Activated CD4-positive, alpha-beta T cell treated with anti-CD3 and anti-CD28 coated beads, Interleukin-2, amount 50 U/mL, for 48 hours (primary cell): ENCODE results near the gene REEP1.

ENCODE experiments used
- DNase-seq, 2 experiments: peaks; one replicate each; pipeline ENCODE4 v3.0.0-alpha.2; 2020

REEP1 gene

GRCh38 chr2:86304416-86304815, 33.0 kb downstream of the REEP1 start:
- no peak for DNase-seq

DNA sequence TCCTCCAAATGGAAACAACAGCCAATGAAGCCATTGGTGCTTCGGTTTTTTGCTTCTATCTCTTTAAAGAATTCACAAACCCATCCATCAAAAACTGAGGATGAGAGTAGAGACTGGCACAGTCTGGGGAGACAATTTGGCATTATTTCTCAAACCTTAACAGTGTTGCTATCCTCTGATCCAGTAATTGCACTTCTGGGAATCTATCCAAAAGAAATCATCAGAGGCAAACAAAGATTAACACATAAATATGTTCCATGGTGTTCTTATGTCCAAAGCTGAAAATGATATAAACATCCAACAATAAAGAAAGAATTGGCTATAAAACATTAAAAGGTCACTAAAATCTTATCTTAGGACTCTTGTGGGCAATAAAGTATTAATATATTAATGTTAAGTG, 35.1 kb downstream of the REEP1 start:
- no peak for DNase-seq

DNA sequence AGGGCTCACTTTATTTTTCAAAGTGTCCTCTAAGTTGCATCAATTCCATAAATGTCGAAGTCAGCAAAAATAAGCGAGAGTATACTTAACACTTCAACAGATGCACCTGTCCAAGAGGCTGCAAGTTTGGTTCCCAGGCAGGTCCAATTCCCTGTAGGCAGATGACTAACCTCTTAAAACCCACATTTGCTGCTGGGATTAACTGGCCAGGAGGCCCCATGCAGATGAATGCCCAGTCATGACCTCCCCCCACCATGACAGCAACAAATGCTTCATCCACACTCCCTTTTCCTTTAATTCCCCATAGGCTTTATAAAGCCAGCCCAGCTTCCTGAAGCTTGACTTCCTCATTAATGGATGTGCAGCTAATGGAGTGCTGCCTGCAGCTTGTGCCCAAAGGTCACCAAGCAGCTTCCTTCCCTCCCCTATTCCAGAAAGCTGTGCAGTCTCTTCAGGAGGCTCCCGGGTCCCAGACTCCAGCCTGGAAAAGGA, 35.7 kb downstream of the REEP1 start:
- no peak for DNase-seq

- no peak for DNase-seq
Measured at GRCh38 chr2:86301009-86301408, 36.4 kb downstream of the REEP1 start.

- DNase-seq, result no peak
Measured at GRCh38 chr2:86300496-86300895, 36.9 kb downstream of the REEP1 start.

DNA sequence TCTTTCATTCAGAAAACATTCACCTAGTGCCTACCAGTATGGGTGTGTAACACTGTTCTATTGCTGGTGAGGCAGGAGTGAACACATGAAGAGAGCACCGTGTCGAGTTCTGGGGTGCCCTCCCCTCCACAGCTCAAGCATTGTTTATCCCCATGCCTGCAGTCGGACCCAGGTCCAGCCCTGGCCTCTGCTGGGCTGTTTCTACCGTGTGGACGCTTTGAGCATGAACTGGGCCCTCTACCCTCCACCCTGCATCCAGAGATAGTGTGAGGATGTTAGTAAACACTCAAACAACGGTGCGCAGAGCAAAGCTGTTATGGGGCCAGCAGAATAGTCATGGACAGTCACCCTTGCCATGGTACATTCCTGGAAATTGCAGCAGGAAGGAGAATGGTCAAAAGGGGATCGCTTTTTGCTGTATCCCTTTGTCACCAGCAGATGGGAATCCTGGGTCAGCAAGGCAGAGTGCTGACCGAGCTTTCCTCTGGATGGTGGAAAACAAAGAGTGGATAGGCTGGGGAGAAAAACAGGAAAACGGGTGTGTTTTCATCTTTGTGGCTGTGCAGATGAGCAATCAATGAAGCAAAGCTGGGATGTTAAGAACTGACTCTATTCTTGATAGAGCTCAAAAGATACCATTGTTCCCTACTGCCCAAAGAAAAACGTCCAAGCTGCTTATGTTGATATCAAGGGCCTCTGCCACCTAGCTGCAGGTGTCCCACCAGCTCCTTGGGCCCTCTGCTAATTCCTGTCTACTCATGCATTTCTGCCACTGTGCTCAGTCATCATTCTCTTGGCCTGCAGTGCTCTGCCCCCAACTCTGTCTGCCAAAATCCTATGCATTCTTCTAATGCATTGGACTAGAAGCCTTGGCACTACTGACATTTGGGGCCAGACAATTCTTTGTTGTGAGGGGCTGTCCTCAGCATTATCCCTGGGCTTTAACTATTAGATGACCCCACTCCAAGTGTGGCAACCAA, 38.7 kb downstream of the REEP1 start:
- no peak for DNase-seq

GRCh38 chr2:86297382-86298147, 39.9 kb downstream of the REEP1 start:
- peak in 1 of 2 experiments; percentile 16 for DNase-seq

GRCh38 chr2:86296947-86297346, 40.5 kb downstream of the REEP1 start:
- DNase-seq, result no peak

DNA sequence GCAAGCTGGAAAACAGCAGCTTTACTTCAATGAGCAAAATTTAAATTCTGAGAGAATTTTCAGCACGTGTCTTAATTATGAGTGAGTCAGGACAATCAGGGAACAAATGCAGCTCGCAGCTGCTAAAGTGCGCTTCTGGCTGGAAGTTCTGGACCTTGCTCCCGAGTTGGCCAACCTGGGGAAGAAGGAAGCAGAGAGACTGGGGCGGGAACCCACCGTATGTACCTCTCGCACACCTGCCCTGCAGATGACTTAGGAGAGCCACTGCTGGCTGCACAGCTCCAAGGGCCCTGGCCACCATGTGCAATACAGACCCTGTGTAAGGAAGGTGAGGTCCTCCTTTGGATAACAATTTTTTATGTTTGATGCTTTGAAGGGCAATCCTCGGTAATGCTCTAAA, 42.4 kb downstream of the REEP1 start:
- DNase-seq, result no peak

GRCh38 chr2:86293612-86294011, 43.8 kb downstream of the REEP1 start:
- DNase-seq, result no peak

DNA sequence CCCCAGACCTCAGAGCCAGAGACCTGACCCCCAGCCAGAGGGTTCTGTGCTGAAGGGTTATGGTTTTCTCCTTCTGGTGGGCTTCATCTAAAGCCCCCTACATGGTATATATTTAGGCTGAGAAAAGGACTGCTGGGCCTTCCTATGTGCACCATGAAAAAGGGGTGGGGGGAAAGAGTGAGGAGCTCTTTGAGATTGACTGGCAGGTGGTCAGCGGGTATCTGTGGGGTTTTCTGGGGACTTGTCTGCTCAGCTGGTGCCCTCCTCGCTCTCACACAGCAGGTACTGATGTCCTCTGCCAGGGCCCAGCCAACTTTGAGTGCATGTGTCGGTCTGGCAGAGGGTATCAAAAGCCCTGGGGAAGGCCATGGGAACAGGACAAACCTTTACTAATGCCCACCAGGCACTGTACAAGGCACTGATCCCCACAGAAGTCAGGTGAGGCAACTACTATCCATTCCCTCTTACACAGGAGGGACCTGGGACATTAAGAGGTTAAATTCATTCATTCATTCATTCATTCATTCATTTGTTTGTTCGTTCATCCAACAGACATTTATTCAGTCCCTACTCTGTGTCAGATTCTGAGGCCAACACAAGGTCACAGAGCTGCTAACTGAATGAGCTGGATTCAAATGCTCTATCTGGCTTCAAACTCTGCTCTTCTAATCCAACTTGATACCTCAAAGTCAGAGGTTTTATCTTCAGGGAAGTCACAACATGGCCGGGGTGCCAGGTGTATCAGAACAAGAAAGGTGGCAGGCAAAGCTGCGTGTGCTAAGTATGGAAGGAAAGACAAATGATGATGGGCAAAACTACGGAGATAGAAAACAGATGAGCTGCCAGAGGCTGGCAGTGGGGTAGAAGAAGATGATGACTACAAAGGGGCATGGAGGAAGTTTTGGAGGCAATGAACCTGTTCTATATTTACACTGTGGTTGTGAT, 44.6 kb downstream of the REEP1 start:
- DNase-seq, result no peak

DNA sequence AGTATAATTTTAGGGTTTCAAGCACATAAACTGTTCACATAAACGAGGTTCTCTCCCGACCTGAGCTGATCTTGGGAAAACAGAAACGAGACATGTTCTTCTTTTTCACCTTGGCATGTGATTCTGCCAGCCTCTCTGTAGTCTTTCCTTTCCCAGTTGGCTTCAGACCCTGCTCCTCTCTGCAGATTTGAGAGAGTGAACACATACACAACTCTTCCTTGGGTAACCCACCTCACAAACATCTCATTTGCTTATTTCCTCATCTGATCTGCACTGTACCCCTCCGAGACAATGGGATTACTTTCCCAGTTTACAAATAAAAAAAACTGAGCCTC, 46.1 kb downstream of the REEP1 start:
- no peak for DNase-seq

DNA sequence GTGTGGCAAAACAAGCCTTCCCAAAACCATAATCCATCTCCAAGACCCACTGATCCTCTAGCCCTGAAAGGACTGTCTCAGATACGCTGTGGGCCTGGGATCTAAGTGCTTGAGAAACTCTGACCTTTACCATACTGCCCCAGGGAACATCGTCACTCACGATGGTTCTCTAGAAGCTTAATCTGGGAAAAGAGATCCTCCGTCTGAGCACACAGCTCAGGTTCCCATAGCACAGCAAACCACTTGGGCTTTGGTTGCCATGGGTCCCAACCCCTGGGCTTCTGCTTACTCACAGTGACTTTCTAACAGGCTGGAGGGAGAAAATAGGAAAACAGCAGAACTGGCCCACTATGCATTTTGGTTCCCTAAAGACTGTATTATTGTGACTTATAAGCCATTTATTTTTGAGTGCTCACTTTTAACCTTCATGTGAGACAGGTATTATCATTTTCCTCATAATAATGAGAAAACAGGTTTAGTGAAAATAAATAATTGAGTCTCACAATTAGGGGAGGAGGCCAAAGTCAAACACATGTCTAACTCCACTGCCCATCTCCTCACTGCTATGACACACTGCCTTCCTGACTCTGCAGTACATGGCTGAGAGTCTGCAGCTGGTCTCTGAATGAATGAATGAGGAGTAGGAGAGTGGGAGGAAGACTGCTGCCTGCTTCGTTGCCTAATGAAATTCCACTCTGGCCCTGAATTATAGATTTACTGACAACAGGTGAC, 46.7 kb downstream of the REEP1 start:
- DNase-seq, result no peak

DNA sequence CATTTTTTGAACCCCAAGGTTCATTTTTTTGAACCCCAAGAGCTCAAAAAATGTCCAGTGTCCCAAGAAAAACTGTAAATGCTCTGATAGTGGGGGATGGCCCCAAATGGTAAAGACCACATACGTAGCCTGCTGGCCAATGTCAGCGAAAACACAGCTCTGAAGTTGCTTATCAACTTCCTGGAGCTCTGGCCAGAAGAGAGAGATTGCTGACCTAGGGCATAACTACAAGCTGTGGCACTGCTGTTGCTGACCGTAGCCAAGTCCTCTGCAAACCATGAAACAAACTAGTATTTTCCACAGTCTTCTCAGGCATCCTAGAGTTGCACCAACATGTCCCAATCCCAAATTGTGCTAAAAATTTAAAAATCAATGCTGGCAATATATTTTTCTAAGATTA, 50.9 kb downstream of the REEP1 start:
- DNase-seq, result no peak

DNA sequence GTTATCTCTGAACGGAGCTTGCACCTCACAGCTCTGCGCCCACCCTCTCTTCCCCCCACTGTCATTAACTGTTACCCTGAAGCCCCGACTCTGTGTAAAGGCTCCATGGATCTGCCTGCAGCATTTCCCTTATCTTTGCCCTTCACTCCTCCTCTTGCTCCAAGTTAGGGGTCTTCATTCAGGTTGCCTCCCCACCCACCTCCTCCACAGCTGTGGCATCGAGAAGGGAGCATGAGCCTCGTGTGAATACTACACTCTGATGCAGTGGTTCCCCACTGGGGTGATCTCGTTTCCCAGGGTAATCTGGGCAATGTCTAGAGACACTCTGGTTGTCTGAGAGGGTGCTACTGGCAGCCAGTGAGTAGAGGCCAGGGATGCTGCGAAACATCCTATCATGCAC, 51.4 kb downstream of the REEP1 start:
- no peak for DNase-seq

GRCh38 chr2:86285571-86285970, 51.9 kb downstream of the REEP1 start:
- no peak for DNase-seq

DNA sequence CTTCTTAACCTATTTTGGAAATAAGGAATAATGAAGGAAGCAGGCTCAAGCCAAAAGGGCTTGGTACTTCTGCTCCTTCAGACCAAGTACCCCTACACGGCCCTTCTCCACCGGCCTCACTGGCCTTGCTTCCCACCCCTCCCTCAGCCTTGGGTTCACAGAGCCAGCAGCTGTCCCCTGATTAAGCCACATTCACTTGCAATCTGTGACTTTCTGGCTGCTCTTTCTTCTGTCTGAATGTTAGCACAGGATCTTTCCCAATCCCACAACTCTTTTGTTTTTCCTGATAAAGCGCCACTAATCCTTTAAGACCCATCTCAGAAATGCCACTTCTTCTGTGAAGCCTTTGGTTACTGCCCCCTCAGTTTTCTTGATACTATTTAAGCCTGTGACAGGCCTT, 52.4 kb downstream of the REEP1 start:
- no peak for DNase-seq

GRCh38 chr2:86284401-86284841, 53.0 kb downstream of the REEP1 start:
- DNase-seq, result no peak

- no peak for DNase-seq
Measured at GRCh38 chr2:86283411-86284030, 53.9 kb downstream of the REEP1 start.

GRCh38 chr2:86281066-86281700, 56.2 kb downstream of the REEP1 start:
- no peak for DNase-seq

DNA sequence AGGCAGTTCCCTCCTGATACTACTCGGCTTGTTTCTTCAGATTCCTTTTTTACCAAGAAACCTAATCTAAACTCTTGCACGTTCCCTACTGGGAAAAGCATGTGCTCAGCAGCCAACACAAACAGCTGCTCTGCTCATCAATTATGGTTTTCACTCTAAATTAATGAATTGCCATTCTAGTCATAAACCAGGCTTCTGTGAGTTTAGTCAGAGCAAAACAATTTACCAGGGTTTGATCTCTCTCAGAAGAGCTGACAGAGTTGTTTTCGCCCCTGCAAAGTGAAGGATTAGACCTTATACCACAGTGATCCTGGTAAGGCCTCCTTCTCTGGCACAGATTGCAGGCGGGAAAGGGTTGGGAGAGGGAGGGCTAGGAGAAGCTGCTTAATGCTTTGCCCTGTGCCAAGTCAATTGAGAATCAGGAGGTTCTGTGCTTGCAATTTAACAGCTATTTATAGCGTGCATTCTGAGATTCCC, 57.2 kb downstream of the REEP1 start:
- no peak for DNase-seq
